Non-pigmented ciliary epithelial cell (primary cell): ENCODE measurements around the gene KBTBD8.
A peak's percentile ranks its signal among the peaks of the same experiment; 100 is the strongest.

ENCODE experiments used
- DNase-seq: peaks from one replicate; pipeline ENCODE4 v3.0.0-alpha.2; 2010; ENCODE audit warnings: low read depth

KBTBD8 gene, protein sequence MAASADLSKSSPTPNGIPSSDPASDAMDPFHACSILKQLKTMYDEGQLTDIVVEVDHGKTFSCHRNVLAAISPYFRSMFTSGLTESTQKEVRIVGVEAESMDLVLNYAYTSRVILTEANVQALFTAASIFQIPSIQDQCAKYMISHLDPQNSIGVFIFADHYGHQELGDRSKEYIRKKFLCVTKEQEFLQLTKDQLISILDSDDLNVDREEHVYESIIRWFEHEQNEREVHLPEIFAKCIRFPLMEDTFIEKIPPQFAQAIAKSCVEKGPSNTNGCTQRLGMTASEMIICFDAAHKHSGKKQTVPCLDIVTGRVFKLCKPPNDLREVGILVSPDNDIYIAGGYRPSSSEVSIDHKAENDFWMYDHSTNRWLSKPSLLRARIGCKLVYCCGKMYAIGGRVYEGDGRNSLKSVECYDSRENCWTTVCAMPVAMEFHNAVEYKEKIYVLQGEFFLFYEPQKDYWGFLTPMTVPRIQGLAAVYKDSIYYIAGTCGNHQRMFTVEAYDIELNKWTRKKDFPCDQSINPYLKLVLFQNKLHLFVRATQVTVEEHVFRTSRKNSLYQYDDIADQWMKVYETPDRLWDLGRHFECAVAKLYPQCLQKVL

DNA sequence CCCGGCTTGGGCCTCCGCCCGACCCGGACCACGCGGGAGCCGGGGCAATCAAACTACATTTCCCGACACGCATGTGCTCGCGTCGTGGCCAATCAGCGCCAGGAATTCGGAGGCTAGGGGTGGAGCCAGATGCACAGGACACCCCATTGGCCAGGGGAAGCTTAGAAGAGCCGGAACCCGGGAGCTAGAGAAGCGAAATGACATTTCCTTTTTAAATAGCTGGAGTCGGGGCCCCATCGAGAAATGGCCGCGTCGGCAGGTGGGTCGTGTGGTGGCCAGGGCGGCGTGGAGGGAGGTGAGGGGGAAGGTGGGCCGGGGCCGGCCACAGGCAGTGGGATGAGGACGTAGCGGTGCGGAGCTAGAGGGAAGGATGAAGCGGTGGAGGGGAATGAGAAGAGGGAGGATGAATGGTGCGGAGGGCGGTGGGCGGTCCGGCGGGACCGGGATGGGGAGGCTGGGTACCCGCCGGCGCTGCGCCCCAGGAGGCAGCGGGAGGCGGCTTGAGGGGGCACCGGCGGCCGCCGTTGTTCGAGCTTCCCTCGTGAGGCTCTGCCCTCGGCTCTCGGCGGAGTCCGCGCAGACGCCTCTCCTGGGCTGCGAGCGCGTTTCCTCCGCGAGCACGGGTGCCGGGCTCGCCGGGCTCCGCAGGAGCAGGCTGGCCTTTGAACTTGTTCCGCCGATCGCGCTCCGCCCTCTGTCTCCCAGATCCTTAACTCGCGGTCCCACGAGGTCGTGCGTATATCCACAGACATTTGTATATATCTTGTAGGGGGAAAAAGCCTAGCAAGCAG lies at the start of gene KBTBD8:
Gene KBTBD8 (plus strand): TSS at position 195 of the 791 bp plus-strand sequence. CDS start 49 bp downstream, at position 244.
- DNase-seq, result peak; percentile 97

DNA sequence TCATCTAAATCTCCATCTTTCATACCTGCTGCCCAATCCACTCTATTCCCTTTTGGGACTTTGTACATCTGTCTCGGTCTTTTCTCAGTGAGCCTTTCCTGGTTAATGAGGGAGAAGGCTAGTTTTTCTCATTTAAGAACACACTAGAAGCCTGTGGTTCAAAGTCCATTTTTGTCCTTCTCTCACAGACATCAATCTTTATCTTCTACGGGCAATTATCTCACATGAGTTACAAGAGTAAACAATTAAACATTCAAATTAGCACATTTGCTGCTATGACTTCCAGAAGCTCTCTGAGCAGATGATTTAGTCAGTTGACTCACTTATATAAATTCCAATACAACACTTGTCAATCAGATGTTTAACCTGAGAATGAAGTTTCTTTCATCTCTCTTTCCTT lies 49.3 kb upstream of the KBTBD8 start:
- DNase-seq, result no peak

DNA sequence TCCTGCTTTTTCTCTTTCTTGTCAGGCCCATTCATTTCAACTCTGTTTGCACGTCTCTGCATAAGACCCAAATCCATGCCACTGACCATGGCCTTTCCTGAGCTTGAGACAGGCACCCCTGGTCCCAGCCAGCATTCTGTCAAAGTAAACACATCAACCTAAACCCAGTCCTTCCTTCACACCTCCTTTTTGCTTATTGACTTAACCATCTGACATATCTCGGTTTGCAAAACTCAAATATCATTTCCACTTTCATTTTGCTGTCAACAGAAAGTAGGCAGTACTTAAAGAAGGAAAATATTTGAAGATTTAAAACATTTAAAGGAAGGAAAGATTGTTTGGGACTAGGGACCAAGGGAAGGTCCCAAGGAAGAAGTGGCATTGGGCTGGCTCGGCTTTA lies 48.2 kb upstream of the KBTBD8 start:
- no peak for DNase-seq

DNA sequence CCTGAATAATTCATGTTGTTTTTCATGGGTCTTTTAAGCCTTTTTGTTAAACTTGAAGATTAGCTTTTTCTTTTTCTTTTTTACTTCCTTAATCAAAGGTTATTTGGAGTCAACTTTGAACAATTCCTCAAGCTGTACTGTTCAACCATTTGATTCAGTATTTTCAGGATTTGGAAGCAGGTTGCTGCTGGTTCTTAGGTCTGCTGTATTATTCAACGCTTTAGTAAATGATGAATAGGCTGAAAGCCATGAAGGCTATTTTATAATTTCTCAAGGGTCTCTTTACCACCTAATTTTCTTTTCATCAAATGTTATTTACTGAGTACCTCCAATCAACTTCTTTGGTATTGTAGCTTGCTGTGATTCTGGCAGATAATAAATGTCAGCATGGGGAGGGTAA lies 45.8 kb upstream of the KBTBD8 start:
- no peak for DNase-seq

DNA sequence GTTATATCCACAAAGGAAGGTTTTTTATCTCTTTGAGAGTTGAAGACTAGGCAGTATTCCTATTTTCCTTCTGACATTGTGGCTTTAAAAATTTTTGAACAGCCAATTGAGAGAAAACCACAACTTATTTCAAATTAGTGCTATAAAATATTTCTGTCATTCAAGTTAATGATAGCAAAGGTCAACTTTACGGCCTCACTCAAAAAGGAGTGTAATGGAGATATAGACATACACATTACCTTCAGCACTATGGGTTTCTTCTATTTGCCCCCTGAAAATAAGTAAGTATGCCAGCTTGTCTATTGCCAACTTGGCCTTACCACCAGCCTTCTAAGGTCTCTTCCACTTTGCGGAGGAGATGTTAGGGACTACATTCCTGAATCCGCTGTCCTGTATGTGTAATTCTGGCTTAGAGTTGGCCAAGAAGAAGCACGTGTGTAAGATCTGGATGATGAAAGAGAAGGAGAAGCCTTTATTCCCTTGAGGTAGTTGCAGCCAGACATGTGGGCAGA lies 44.1 kb upstream of the KBTBD8 start:
- DNase-seq, result no peak

DNA sequence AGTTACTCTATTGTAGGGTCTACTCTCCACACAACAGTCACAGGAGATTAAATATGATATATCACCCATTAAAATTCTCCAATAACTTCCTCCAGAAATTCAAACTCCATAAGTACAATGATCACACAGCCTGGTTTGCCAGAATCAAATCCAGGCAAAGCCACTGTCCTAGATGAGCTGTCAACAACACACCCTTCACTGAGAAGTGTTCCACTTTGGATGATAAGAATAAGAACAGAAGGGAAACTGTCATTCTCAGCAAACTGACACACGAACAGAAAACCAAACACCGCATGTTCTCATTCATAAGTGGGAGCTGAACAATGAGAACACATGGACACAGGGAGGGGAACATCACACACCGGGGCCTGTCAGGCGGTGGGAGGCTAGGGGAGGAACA lies 41.4 kb upstream of the KBTBD8 start:
- DNase-seq, result no peak

DNA sequence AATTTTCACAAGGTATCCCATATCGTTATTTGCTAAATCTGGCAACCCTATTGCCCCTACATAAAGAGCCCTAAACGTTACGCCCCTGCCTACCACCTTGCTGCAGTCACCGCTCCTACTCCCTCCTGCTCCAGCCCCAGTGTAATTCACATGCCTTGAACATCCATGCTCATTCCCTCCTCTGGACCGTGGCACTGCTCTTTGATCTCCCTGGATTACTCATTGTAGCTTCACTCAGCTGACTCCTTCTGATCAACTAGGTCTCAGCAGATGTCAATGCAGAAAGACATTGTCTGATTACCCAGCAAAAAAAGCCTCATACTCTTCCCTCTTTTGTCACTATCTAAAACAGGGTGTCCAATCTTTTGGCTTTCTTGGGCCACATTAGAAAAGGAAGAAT lies 40.7 kb upstream of the KBTBD8 start:
- no peak for DNase-seq

DNA sequence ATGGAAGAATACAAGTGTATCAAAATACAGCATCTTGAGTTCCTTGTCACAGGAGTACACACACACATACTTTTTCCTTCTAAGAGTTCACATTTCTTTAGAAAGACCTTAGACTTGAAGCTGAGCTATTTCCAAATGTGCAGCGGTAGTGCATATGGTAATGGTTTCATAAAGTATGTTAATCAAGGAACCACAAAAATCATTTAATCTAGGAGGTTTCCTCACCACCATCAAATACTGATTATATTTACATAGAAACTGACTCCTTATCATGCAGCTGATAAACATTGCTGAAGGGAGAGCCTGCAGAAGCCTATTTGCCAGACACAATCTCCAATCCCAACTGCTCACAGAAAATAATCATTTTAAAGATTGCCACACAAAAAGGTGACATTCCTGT lies 40.0 kb upstream of the KBTBD8 start:
- DNase-seq, result no peak

DNA sequence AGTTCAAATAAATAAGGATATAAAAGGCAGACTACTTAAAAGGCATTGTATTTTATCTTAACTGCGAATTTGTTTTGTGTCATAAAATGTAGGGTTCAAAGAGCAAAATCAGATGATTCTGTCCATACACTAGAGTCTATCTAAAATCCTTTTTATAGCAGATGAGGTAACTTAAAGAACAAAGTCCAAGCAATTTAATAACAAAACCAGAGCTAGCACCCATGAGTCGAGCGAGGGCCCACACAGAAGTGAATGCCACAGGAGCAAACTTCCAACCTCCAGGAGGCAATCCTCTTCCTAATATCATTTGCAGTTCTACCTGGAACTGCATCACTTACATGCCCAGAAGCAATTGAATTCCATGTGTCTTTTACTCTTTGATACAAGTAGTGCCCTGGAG lies 35.4 kb upstream of the KBTBD8 start:
- DNase-seq, result no peak

DNA sequence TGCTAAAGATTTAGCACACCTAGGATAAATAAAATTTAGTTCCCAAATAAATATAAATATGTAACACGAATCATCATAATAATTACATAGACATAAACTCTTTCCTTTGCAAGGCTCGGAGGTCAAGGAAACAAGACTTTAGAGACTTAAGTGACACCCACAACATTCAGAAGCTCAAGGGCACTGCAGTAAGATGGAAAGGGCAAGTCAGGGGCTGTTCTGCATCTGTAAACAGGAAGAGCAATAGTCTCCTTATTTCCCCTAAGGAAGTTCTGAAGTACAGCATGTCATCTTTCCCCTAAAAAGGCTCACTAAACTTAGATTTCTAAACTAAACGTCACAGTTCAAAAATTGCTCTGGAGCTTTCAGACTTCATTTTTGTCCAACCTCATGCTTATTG lies 26.9 kb upstream of the KBTBD8 start:
- no peak for DNase-seq

DNA sequence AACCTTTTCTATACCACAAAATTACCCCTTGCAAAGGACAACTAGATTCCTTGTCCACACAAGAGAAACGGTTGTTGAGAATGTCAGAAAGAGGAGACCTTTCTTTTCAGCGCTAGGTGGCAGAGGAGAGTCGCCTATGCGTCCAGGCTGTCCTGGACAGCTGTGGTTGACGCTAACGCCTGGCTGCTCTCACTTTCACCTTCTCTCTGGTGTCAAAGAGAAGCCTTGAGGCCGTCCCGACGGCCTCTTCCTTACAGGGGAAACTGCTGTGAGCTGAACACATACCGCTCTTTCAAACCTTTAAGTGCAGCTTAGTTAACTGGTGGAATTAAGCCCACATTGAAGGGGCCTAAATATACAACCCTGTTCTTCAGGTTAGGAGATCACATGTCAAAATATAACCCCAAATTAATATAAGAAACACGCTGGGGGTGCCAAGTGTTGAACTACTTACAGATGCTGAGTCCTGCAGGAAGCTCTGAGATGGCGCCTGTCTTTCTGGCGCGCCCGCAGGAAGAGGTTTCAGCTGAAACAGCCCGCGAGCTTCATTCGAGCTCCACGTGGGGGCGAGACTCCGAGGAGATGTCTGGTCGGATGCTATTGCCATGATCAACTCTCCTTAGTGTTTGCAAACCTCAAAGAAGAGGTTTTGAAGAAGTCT lies 26.1 kb upstream of the KBTBD8 start:
- DNase-seq, result no peak

DNA sequence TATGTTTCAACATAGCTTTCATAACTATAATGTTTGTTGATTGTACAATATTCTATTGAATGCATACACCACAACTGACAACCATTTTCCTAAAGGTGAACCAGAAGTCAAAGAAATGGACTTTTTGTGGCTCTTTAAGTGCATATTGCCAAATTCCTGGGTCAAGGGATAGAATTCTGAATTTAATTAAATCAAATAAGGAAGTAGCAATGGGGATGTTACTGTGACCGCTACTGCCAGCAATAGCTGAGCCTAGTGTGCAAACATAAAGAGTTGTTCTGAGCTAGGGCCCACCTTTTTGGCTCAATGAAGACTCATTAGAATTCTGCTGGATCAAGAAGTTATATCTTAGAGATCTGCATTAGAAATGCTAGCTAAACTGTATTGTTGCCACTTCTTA lies 17.3 kb upstream of the KBTBD8 start:
- DNase-seq, result no peak

DNA sequence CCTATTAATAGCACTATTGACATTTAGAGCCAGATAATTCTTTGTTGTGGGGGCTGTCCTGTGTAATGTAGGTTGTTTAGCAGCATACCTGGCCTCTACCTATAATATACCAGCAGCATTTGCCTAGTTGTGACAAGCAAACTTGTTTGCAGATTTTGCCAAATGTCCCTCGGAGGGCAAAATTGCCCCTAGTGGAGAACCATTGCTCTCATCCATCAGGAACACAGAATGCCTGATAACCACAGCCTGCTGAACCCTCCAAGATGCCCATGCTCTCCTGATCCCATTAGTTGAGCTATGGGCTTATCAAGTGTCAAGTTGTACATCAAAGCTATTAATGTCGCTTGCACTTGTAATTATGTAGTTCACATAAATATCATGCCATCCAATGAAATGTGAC lies 15.0 kb upstream of the KBTBD8 start:
- no peak for DNase-seq

DNA sequence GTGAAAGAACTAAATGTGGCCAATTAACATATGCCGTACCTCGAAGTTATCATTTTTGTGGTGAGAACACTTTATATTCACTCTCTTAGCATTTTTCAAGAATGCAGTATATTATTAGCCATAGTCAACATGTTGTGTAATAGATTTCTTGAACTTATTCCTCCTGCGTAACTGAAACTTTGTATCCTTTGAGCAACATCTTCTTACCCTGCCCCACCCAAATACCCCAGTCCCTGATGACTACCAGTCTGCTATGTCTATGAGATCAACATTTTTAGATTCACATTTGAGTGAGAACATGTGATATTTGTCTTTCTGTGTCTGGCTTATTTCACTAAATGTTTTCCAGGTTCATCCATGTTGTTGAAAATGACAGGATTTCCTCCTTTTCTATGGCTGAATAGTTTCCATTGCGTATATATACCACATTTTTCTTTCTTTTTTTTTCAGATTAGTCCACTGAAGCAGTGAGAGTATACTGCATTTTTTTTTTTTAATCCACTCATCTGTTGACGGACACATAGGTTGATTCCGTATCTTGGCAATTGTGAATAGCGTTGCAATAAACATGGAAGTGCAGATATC lies 12.7 kb upstream of the KBTBD8 start:
- no peak for DNase-seq

DNA sequence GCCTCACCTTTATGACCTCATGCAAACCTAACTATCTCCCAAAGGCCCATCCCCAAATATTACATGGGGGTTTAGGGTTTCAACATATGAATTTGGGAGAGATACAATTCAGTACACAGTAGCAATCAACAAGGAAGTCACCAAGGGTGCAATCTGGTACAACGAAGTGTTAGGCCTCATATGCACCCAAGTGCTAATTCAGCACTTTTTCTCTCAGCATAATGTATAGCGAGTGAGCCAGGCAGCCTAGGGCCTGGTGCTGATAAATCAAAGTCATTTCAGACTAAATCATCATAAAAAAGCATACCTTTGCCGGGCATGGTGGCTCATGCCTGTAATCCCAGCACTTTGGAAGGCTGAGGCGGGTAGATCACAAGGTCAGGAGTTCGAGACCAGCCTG lies 11.7 kb upstream of the KBTBD8 start:
- DNase-seq, result no peak

DNA sequence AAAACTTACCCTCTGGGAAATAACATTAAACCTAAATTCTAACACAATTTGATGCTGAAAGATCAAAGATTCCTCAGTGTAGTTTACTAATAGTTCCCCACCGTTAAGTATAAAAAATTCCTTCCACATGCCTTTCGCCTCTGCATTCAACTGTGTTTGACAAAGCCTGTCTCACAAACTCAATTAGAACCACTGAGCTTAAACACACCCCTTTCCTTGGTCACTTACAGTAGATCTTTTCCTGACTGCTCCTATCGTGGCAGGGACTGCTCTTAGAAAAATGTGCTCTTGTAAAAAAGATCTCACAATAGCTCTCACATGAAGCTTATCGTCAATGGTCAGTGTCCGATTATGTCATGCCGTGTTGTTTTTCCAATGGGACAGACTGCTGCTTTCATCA lies 8.9 kb upstream of the KBTBD8 start:
- DNase-seq, result no peak

DNA sequence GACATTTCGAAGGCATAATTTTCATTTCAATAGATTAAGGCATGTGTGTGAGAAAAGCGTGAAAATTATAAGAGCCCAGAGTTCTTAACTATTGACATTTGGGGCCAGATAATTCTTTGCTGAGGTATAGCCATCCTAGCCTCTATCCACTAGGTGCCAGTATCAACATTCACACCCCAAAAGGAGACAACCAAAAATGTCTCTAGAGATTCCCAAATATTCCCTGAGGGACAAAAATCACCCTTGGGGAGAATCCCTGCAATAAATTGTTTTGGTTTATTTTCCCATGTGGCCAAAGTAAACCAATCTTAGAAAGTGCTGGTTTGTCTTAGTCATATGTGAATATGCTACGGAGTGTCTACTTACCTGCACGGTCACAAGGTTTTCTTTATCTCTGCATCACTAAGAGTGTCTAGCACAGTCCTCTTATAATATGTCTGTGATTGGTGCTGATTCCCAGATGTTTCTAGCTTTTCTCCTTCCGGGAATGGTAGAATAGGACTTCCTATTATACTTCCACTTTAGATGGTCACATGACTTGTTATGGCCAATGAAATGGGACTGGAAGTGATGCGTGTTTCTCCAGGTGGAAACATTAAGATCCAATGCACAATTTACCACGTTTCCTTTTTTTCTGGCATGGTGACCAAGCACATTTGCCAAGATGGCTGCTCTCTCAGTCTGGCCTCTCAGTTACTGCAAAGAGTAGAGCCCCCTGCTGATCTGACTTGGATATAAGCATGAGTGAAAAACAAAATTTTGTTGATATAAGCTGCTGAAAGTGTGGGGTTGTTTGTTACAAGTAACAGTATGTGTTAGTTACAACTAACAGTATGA lies 8.0 kb upstream of the KBTBD8 start:
- DNase-seq, result no peak

DNA sequence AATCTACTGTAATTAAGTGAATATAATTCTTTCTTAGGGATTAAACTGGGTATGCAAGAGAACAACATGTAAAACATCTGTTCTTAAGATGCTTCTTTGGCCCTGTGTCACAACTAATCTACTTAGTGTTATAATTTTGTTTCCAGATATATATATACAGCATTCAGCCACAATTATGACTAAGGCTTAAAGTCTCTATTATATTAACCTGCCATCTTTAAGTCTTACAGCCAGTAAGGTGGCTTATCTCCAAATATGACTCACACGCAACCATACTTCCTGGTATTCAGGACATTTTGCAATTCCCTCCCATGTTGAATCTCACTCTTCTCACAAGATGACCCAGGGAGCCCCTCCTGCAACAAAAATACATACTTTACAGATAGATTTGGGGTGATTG lies 6.6 kb upstream of the KBTBD8 start:
- peak; percentile 73 for DNase-seq

DNA sequence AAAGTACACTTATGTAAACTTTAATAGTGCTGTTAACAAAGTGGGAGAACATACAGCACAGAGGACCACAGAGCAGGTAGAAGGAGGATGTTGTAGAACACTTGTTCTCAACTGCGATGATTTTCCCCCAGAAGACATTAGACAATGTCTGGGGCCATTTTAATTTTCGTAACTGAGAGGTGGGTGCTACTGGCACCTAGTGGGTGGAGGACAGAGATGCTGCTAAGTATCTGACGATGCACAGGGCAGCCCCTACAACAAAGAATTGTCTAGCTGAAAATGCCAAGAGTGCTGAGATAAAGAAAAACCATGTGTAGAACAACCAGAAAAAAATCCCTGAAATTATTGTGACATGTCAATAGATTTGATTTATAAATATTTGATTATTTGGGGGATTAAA lies 5.0 kb upstream of the KBTBD8 start:
- DNase-seq, result no peak

DNA sequence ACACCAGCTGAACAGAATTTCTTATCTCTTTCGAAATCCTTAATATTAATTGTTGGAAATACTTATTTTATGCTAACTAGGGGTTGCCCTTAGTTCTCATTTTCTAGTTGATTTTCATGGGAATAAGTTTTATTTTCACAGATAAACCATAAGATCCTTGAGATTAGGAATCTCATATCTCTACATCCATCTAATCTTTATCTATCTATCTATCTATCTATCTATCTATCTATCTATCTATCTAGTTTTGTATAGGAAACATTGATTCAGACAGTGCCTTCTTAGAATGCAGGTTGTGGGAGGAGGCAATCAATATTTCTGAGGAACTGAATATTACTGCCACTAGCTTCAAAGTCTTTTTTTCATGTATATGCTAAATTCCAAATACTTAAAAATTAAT lies 3.5 kb upstream of the KBTBD8 start:
- DNase-seq, result no peak

DNA sequence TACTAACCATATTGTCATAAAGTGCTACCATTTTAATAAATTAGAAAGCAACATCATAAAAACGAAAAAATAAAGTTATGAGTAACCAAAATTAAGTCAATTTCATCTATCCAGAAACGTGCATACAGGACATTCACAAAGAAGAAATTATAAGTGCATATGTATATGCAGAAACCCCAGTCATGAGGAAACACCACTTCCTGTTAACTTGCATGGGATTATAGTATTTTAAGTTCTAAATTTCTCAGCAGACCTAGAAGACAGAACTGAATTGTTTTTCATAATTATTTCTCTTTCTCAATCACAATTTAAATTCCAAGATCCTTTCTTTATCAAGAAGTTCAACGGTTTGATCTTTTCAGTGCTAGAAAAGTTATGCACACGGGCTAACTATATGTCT lies 1.4 kb upstream of the KBTBD8 start:
- DNase-seq, result no peak
